ENCODE measurements around the gene USE1.

The USE1 gene

GRCh38 chr19:17205237-17206140, 9.7 kb upstream of the USE1 start:
- DNase-seq = peak; percentile 56

- DNase-seq = no peak
These were observed 8.2 kb upstream of the USE1 start for GRCh38 chr19:17206736-17207581.

GRCh38 chr19:17209126-17210036, 5.8 kb upstream of the USE1 start:
- no peak for DNase-seq

- no peak for DNase-seq
These were observed 4.9 kb upstream of the USE1 start for GRCh38 chr19:17210296-17210695.

- DNase-seq = no peak
These were observed 3.4 kb upstream of the USE1 start for GRCh38 chr19:17211547-17212446.

- no peak for DNase-seq
These were observed 1.8 kb upstream of the USE1 start for GRCh38 chr19:17213334-17213733.

- DNase-seq = no peak
These were observed 540 bp upstream of the USE1 start for GRCh38 chr19:17214508-17215126.

GRCh38 chr19:17216058-17216670, 1.0 kb downstream of the USE1 start:
- DNase-seq = no peak

- no peak for DNase-seq
These were observed 4.1 kb downstream of the USE1 start for GRCh38 chr19:17219286-17219685.

GRCh38 chr19:17220207-17220758, 5.1 kb downstream of the USE1 start:
- DNase-seq = no peak

- DNase-seq = no peak
These were observed 9.9 kb downstream of the USE1 start for GRCh38 chr19:17225053-17225452.

- DNase-seq = peak; percentile 96
These were observed 11.1 kb downstream of the USE1 start, which contains the start of gene OCEL1 for GRCh38 chr19:17226002-17226933. OCEL1 (plus strand) TSS chr19:17226226; CDS start chr19:17226248, 22 bp downstream.

GRCh38 chr19:17227798-17228367, 12.7 kb downstream of the USE1 start:
- no peak for DNase-seq

- DNase-seq = no peak
These were observed 14.7 kb downstream of the USE1 start for GRCh38 chr19:17229890-17230289.

GRCh38 chr19:17232258-17232657, 17.1 kb downstream of the USE1 start:
- no peak for DNase-seq

- peak; percentile 35 for DNase-seq
These were observed 19.7 kb downstream of the USE1 start for GRCh38 chr19:17234911-17235299.

GRCh38 chr19:17235300-17235970, 20.3 kb downstream of the USE1 start:
- DNase-seq = peak; percentile 49
